ENCODE data around the gene NTM. TPM values are rescaled to one million over a fixed set of nuclear protein-coding genes. Genes with fewer than 3 reads are reported as not detected.

Gene NTM
- total RNA-seq, 2 donors from 2014 or later: not detected

GRCh38 chr11:131690362-131690761 is 319.9 kb downstream of the NTM start:
- no peak for ATAC-seq (ENCODE audit: insufficient number of reproducible peaks, low FRiP score, low read depth)
- no peaks in the 10 kb centered on the region for H3K9me3 ChIP-seq
- no peak overlapping the region for H3K4me3 ChIP-seq
- DNase-seq (ENCODE audit: low spot score): no peak
- H3K4me1 ChIP-seq (ENCODE audit: control insufficient read depth in 1 of 2, low read depth in 2 of 2): peaks cover 0 to 3% of the 10 kb centered on the region in 2 donors
- H3K27ac ChIP-seq: no peak overlapping the region
- no peak for TF ChIP-seq CTCF (IDR thresholded peaks at IDR 0.05)
- H3K36me3 ChIP-seq: no peaks in the 10 kb centered on the region
- no peaks in the 10 kb centered on the region for H3K27me3 ChIP-seq (replicated peaks; ENCODE audit: insufficient read depth)

GRCh38 chr11:131690776-131691175 is 320.4 kb downstream of the NTM start:
- no peaks in the 10 kb centered on the region for H3K27me3 ChIP-seq (replicated peaks; ENCODE audit: insufficient read depth)
- no peak for DNase-seq (ENCODE audit: low spot score)
- no peak for TF ChIP-seq CTCF (IDR thresholded peaks at IDR 0.05)

GRCh38 chr11:131691181-131692041 is 321.0 kb downstream of the NTM start:
- no peaks in the 10 kb centered on the region for H3K36me3 ChIP-seq
- no peak for ATAC-seq (ENCODE audit: insufficient number of reproducible peaks, low FRiP score, low read depth)
- no peaks in the 10 kb centered on the region for H3K27me3 ChIP-seq (replicated peaks; ENCODE audit: insufficient read depth)

More at GRCh38 chr11:131690776-131691175, 320.4 kb downstream of the NTM start:
- H3K9me3 ChIP-seq: no peaks in the 10 kb centered on the region
- ATAC-seq (ENCODE audit: insufficient number of reproducible peaks, low FRiP score, low read depth): no peak
- H3K36me3 ChIP-seq: no peaks in the 10 kb centered on the region
- H3K27ac ChIP-seq: no peak overlapping the region
- no peak overlapping the region for H3K4me3 ChIP-seq
- peaks cover 0 to 3% of the 10 kb centered on the region in 2 donors for H3K4me1 ChIP-seq (ENCODE audit: control insufficient read depth in 1 of 2, low read depth in 2 of 2)

GRCh38 chr11:131692151-131692550 is 321.7 kb downstream of the NTM start:
- Histone ChIP-seq H3K27me3 (replicated peaks; ENCODE audit: insufficient read depth) (no peaks in the 10 kb centered on the region), H3K36me3 (no peaks in the 10 kb centered on the region), H3K27ac (no peak overlapping the region), H3K4me3 (no peak overlapping the region), H3K4me1 (ENCODE audit: control insufficient read depth in 1 of 2, low read depth in 2 of 2) (peaks cover 0 to 3% of the 10 kb centered on the region in 2 donors), H3K9me3 (no peaks in the 10 kb centered on the region)
- DNase-seq (ENCODE audit: low spot score) (no peak), ATAC-seq (ENCODE audit: insufficient number of reproducible peaks, low FRiP score, low read depth) (no peak)
- TF ChIP-seq CTCF (IDR thresholded peaks at IDR 0.05): no peak

More at GRCh38 chr11:131691181-131692041, 321.0 kb downstream of the NTM start:
- peaks cover 0 to 3% of the 10 kb centered on the region in 2 donors for H3K4me1 ChIP-seq (ENCODE audit: control insufficient read depth in 1 of 2, low read depth in 2 of 2)
- no peak overlapping the region for H3K27ac ChIP-seq
- TF ChIP-seq CTCF (IDR thresholded peaks at IDR 0.05): peak; percentile 44
- H3K4me3 ChIP-seq: no peak overlapping the region
- H3K9me3 ChIP-seq: no peaks in the 10 kb centered on the region
- DNase-seq (ENCODE audit: low spot score): no peak

GRCh38 chr11:131692961-131693360 is 322.5 kb downstream of the NTM start:
- ATAC-seq (ENCODE audit: insufficient number of reproducible peaks, low FRiP score, low read depth) (no peak), DNase-seq (ENCODE audit: low spot score) (no peak)
- peaks cover 0 to 3% of the 10 kb centered on the region in 2 donors for H3K4me1 ChIP-seq (ENCODE audit: control insufficient read depth in 1 of 2, low read depth in 2 of 2)
- H3K36me3 ChIP-seq: no peaks in the 10 kb centered on the region
- no peak overlapping the region for H3K27ac ChIP-seq
- H3K27me3 ChIP-seq (replicated peaks; ENCODE audit: insufficient read depth): no peaks in the 10 kb centered on the region
- no peak overlapping the region for H3K4me3 ChIP-seq
- no peak for TF ChIP-seq CTCF (IDR thresholded peaks at IDR 0.05)
- H3K9me3 ChIP-seq: no peaks in the 10 kb centered on the region
